AML-193 (cell line): ENCODE measurements around the gene THBS4.
A peak's percentile ranks its signal among the peaks of the same experiment; 100 is the strongest.

Experiments
- DNase-seq, 2 experiments: peaks; one replicate each; lab custom pipeline; 2025; lab: John Stamatoyannopoulos, UW

Gene THBS4

GRCh38 chr5:80048084-80048780 lies 13.1 kb downstream of the THBS4 start:
- DNase-seq: no peak

DNA sequence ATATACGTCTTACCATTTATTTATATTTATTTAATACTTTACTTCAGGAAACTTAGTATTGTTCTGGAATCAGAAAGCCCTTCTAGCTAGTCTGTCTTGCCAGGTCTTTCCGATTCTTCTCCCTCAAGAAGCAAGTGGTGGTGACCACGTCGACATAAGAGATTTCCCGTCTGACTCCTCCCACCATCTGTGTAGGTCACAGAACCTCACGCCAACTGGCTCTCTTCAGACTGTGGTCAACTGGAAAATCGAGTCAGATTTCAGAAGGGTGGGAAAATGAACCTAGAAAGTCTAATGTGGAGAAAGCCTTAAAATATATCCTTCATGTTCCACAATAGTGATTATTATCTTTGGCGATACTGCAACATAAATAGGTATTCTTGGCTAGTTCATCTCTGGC lies 17.3 kb downstream of the THBS4 start:
- no peak for DNase-seq

DNA sequence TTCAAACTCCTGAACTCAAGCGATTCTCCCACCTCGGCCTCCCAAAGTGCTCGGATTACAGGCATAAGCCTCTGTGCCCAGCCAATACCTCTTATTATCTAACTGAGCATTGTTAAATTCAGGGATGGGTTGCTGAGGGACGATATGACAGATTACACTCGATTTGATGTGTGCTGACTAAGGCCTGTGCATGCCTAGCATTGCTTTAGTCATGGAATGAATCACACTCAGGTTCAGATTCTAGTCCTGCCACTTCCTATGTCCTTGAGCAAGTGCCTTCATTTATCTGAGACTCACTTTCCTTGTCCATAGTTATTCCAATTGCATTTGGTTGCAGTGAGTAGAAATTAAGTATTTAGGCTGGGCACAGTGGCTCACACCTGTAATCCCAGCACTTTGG lies 19.5 kb downstream of the THBS4 start:
- DNase-seq: no peak

GRCh38 chr5:80055491-80056170 lies 20.5 kb downstream of the THBS4 start:
- no peak for DNase-seq

GRCh38 chr5:80057099-80057498 lies 22.0 kb downstream of the THBS4 start:
- DNase-seq: no peak

GRCh38 chr5:80057921-80058320 lies 22.8 kb downstream of the THBS4 start:
- DNase-seq: no peak

- no peak for DNase-seq
Measured at GRCh38 chr5:80059354-80059980, 24.3 kb downstream of the THBS4 start.

- DNase-seq: no peak
Measured at GRCh38 chr5:80060966-80061365, 25.8 kb downstream of the THBS4 start.

DNA sequence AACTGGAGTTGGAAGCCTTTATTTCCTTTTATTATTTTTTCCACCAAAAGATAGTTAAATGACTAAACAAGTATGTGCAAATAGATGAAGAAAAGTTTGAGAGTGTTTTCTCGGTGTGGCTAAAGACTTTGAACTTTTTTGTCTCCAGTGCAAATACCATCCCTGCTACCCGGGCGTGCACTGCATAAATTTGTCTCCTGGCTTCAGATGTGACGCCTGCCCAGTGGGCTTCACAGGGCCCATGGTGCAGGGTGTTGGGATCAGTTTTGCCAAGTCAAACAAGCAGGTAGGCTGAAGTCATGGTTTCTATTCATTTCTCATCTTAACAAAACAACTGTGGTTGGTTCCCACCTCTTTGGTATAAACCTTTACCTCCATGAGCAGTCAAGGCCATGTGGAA lies 26.4 kb downstream of the THBS4 start:
- no peak for DNase-seq

DNA sequence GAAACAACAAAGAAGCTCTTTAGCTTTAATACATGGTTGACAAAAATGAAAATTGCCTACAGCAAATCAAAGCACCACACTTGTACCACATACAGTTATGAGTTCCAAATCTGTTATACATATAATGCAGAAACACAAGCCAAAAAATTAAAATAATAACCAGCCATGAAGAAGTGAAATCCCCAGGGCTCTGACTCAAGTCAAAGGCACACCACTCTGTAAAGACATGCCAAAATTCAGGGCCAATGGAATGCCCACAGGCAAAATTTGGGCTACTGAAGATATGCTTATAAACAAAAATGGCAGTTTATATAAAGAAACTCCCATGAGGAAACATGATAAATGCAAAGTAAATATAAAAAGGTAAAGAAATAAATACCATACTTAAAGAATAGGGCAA lies 29.0 kb downstream of the THBS4 start:
- no peak for DNase-seq

- DNase-seq: peak; percentile 77 to 83
Measured at GRCh38 chr5:80067016-80067415, 31.9 kb downstream of the THBS4 start.

DNA sequence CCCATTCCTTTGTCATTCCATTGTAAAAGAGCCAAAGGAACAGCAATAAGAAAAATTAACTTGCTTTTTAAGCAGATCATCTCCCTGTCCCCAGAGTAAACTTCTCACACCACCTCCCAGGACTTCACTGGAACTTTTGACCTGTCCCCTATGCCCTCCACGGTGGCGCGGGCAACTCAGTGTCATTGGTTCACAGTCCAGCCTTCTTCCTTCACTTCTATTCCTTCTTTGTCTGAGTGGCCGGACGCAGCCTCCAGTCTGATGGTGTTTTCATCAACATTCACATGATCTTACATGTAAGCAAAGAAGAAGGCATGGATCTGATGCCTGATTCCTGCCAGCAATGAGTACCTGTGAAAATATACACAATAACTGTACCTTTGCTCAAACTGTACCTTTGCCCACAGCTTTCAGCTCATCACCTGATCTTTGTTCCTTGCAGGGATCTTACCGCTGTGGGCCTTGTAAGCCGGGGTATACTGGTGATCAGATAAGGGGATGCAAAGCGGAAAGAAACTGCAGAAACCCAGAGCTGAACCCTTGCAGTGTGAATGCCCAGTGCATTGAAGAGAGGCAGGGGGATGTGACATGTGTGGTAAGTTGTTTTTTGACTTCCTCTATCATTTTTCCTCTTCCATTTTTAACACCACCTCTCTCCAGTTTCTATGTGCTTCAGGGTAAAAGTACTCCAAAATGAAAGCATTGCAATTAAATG lies 32.5 kb downstream of the THBS4 start:
- DNase-seq: no peak

- DNase-seq: no peak
Measured at GRCh38 chr5:80068246-80068636, 33.1 kb downstream of the THBS4 start.

DNA sequence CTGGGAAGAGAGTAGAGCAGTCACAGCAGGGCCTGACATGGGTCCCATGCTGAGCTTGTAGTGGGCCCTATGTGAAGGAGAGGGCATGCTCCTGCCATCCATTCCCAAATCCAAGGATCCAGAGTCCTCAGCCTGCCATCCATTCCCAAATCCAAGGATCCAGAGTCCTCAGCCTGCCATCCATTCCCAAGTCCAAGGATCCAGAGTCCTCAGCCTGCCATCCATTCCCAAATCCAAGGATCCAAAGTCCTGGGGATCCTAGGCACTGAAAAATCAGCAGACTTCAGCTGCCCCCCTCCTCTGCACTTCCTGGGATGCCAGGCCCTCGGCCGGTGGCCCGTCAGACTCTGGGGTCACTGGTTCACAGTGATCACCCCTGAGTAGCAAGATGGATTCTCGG lies 33.6 kb downstream of the THBS4 start:
- DNase-seq: no peak

DNA sequence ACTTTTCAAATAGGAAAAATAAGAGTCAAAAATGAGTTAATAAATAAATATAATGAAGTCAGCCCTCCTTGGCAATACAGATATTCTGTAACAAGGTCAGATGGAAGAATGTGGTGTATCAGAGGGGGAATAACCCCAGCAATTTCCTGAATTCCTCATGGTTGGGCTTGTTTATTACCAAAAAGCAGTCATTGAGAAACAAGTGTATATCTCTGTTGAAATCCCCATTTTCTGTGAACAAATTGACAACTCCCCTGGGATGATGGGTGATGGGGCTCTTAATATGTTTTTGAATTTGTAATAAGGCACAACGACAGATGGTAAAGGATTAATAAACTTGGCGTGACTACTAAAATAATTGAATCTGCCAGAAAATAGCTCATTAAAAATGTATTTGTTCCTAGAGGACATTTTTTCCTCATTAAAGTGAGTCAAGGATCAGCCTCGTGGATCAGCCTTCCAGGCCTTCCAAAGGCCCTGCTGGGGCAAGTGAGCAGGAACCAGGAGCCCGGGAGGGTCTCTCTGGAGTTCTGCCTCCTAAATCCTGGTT lies 34.2 kb downstream of the THBS4 start:
- DNase-seq: peak; percentile 7 to 9

- DNase-seq: peak; percentile 58 to 61
Measured at GRCh38 chr5:80069918-80070318, 34.8 kb downstream of the THBS4 start.

- peak; percentile 58 to 61 for DNase-seq
Measured at GRCh38 chr5:80070338-80071056, 35.3 kb downstream of the THBS4 start.

DNA sequence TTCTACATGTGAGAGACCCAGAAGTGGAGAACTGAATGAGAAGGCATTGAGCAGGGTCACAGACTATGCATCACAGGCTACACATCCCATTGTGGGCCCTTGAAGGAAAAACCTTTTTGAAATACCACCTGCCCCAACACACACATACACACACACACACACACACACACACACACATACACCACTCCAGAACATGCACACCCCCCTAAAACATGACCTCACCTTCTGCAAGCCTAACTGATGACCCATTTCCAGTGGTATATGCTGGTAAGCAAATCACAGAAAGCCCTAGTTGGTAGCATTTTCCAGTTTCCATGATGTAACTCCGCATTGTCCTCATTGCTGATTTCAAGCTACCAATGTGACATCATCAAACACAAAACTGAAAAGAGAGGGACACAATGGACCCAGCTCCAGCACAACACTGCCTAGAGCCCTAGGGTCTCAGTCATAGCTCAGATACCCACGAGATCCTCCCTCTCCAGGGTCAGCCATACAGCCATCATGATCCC lies 36.4 kb downstream of the THBS4 start:
- no peak for DNase-seq

DNA sequence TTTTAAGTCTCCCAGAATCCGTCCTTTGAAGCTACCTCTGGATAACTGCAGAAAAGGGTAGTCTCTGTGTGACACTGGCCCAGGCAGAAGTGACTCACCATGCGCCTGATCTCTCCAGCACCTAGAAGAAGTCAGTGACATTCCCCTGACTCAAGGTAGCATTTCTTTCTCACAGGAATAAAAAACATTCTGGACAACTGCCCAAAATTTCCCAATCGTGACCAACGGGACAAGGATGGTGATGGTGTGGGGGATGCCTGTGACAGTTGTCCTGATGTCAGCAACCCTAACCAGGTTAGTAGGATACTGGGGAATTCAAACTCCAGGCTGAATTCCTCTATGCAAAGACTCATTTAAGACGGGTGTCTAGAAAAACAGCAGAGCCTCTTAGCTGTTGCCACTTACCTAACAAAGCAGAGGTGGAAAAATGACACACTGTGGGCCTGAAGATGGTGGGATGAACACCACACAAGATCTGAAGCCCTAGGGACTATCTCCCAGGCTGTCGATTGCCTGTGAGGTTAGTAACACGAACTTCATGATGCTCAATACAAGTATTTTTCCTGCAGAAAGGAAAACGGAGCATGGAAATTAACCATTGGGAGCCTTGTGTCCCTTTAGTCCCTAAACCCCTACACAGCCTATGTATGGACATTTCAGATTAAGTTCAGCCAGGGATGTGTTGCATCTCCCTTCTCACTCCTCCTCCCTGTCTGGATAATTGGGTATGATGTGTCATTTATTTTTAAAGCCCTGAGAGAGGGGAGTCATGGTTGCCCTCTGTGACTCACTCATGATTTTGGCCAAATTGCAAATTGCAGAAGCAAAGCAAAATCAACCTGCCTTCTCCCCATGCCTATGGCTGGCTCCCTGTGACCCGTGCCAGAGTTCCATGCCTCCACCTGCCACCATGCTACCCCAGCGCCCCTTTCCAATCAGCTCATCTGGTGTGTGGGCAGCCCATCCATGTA lies 37.2 kb downstream of the THBS4 start:
- DNase-seq: no peak
